GM18505 (cell line): Measurements from ENCODE around the gene ADORA2B.
A peak's percentile ranks its signal among the peaks of the same experiment; 100 is the strongest.
"Not testable (repeated sequence)": the region's sequence is repeated elsewhere in the genome, so short reads cannot be mapped to it uniquely, and the experiment has no call there.

Source experiments
- ATAC-seq: cut with Tn5 transposase; IDR thresholded peaks from one replicate; pipeline ENCODE4 v1.9.1; 2021; ENCODE audit not compliant: unreplicated experiment
- POLR2A ChIP-seq: IDR thresholded peaks from 4 replicates; pipeline ENCODE4 v1.6.1; 2011; ENCODE audit warnings: borderline replicate concordance; ENCODE audit not compliant: insufficient read depth, insufficient read length; ENCODE audit errors: extremely low read depth

The ADORA2B gene

DNA sequence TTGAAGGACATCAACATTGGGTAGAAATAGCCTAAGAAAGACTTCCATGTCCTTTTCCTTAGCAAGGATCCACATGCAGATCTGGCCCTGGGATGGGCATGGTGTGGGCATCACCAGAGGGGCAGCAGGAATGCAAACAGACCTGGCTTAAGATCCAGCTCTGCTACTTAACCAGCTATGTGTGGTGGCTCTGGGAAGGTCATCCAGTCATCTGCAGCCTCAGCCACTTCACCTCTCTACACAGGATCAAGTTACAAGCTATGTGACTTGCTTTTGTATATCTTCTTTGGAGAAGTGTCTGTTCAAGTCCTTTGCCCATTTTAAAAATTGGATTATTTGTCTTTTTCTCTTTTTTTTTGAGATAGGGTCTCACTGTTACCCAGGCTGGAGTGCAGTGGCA lies 13.5 kb upstream of the ADORA2B start:
- no peak for TF ChIP-seq POLR2A
- no peak for ATAC-seq

DNA sequence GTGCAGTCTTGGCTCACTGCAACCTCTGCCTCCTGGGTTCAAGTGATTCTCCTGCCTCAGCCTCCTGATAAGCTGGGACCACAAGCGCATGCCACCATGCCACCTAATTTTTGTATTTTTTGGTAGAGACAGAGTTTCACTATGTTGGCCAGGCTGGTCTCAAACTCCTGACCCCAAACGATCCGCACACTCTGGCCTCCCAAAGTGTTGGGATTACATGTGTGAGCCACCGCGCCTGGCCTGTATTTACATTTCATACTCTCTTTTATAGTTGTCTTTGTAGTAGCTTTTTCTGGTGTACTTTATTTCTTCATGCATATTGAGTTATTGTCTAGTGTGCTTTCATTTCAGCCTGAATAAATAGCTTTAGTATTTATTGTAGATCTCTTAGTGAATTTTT lies 10.1 kb upstream of the ADORA2B start:
- no peak for ATAC-seq
- TF ChIP-seq POLR2A: no peak

DNA sequence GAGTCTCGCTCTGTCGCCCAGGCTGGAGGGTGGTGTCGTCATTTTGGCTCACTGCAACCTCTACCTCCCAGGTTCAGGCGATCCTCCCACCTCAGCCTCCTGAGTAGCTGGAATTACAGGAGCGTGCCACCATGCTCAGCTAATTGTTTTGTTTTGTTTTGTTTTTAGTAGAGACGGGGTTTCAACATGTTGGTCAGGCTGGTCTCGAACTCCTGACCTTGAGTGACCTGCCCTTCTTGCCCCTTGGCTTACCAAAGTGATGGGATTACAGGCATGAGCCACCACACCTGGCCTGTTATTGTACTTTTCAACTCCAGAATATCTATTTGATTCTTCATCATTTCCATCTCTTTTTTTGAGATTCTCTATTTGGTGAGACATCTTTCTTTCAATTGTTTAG lies 9.0 kb upstream of the ADORA2B start:
- ATAC-seq: no peak
- no peak for TF ChIP-seq POLR2A

DNA sequence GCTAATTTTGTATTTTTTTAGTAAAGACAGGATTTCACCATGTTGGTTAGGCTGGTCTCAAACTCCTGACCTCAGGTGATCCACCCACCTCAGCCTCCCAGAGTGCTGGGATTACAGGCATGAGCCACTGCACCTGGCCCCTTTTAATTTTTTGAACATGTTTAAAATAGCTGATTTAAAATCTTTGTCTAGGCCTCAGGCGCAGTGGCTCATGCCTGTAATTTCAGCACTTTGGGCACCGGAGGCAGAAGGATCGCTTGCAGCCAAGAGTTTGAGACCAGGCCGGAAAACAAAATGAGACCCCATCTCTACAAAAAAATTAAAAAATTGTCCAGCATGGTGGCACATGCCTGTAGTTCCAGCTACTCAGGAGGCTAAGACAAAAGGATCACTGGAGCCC lies 8.4 kb upstream of the ADORA2B start:
- not testable (repeated sequence) for ATAC-seq

DNA sequence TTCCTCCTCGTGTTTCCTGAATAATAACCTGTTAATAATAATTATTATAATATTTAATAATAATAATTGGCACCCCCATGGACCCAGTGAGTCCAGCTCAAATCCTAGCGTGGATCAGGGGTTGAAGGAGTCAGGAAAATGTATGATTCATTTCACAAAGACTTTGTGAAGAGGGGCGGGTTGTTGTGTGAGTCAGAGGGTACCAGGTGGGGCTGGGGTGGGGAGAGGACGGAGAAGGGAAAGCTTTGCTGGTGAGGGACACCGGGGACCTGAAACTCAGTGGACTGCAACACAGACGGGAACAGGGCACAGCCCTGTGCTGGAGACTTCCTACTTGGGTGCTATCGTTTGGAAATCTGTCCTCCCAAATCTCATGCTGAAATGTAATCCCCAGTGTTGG lies 3.1 kb upstream of the ADORA2B start:
- TF ChIP-seq POLR2A: no peak

DNA sequence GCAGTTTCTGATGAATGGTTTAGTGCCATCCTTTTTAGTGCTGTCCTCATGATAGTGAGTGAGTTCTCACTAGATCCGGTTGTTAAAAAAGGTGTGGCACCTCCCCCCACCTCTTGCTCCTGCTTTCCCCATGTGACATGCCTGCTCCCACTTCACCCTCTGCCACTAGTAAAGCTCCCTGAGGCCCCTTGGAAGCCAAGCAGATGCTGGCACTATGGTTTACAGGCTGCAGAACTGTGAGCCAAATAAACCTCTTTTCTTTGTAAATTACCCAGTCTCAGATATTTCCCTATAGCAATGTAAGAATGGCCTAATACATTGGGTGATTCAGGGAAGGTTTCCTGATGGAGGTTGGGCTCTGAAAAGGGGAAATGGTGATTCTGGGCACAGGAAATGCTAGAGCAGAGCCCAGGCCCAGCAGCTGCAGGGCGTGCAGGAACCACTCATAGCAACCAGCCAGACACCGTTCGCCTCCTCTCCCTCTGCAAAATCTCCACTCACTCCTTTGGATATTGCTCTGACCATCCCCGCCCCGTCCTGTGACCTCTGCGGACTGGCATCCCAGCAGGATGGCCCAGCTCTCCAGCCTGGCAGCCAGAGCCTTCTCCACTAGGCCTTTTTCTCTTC lies 2.6 kb upstream of the ADORA2B start:
- TF ChIP-seq POLR2A: no peak
- no peak for ATAC-seq

More for the DNA sequence above, 3.1 kb upstream of the ADORA2B start:
- no peak for ATAC-seq

DNA sequence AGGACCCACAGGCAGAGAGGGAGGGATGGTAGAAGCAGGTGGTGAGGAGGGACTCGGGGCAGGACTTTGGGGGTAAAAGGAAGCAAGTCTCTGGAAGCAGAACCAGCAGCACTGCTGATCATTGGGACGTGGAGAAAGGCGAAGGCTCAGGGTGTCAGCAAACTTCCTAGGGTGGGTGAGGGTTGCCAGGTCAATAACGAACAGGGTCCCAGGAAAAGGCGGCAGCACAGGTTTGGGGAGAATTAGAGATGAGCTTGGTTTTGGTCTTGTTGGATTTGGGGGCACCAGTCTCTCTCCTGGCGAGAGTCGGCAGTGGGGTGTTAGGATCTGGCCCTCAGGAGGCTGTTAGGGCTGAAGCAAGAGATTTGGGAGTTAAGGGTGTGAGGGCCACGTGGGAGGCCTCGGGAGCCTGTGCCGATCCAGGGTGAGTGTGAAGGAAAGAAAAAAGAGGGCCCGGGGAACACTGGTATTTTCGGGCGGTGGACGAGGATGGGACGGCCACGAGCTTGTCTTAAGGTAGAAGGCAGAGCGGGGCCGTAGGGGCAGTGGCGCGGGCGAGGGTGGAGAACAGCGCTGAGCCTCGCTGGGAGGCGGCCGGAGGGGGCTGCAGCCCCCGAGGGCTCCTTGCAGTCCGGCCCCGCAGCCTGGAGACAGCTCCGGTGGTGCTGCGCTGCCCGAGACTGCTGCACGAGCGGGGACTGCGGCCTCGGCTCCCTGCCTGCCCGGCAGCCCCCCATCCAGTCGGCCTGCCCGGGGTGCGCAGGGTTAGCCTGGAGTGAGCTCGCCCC lies 765 bp upstream of the ADORA2B start:
- ATAC-seq: peak; percentile 73
- TF ChIP-seq POLR2A: no peak

DNA sequence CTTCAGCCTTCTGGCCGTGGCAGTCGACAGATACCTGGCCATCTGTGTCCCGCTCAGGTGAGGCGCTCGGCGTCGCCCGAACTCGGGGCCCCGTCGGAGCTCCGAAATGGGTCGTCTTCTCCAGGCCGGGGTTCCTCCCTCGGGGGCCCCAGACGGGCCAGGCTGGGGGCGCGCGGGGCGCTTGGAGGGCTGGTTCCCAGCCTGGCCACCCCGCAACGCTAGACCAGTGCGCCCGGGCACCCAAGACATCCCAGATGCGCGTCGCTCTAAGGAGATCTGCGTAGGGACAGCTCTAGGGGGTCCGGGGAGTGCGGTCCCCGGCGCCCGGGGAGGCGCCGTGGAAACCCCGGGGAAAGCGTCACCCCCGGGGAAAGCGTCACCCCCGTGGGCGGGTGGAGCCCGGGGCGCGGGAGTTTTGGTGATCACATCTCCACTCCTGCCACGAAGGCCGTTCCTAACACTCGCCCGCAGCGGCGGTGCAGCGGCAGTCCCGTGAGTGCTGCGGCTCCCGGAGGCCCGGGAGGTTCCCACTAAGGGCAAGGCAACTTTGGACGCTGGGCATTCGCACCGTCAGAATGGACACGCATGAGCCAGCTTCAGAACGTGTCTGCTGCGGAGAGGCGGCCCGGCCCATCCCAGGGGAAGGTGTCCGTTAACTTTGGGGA lies 729 bp downstream of the ADORA2B start:
- TF ChIP-seq POLR2A: no peak
- no peak for ATAC-seq

DNA sequence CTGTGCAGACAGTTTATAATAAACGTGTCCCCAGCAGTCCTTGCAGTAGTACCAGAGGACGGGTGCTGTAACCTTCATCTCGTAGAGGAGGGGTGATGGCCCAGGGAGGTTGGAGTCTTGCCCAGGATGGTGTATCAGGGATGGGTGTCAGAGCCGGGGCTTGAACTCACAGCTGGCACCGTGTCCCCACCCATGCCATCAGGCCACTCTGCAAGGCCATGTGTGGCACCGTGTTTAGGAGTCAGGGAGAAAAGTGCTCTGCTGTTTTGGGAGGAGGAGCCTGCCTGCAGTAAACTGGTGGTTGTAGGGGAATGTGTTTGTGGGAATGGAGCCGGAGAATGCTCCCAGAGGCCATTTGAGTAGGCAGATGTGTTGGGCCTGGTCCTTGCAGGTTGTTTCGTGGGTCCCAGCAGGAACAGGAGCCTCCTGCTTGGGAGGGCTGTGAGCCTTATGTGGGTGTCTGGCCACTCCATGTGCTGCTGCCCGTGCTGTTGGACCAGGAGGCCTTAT lies 1.7 kb downstream of the ADORA2B start:
- TF ChIP-seq POLR2A: no peak
- ATAC-seq: no peak

DNA sequence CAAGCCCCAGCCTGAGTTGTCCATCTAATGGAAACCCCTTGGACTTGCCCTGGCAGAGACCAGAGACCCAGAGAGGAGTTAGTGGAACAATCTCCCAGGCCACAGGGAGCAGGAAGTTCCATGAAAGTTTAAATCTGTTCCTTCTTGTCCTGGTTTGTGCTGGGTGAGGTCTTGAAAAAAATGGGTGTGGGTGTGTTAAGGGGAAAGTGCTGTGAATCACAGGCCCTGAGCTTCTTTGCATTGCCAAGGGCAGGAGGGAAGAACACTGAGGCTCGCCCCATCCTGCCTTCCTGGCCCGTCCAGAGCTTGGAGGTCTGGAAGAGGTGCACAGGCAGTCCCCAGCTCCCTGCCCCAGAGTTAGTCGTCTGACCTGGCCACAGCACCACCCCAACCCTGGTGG lies 2.3 kb downstream of the ADORA2B start:
- no peak for TF ChIP-seq POLR2A
- ATAC-seq: no peak

DNA sequence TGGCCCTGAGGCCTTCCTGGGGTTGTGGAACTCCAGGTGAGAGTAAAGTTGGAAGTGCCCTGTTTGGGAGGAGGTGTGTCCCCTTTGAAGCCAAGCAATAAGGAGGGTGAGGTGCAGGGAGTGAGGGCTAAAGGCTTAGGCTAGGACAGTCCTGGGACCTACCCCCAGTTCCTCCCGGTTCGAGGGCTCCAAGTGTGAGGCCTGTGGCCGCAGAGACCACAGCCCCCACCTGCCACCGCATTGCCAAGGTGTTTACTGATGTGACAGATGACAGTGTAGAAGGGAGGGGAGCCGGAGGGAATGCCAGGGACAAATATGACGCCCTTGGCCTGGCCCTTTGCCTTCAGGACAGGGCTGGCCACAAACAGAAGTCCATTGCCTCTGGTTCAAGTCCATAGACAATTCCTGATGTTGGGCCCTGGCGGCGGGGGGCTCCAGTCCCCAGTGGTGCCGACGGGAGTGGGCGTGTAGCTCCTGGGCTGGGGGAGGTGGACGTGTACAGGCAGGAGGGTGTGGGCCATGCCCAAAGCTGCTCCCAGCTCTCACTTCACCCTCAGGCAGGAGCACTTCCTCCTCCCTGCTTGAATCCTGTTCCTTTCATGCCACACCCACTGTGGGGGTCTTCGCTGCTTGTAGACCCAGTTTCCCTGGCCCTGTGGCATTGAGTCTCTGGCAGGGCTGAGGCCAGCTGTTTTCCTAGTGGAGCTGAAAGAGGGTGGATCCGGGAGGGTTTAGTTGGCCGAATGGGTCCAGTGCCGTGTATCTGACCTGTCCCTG lies 3.2 kb downstream of the ADORA2B start:
- no peak for TF ChIP-seq POLR2A
- ATAC-seq: no peak

DNA sequence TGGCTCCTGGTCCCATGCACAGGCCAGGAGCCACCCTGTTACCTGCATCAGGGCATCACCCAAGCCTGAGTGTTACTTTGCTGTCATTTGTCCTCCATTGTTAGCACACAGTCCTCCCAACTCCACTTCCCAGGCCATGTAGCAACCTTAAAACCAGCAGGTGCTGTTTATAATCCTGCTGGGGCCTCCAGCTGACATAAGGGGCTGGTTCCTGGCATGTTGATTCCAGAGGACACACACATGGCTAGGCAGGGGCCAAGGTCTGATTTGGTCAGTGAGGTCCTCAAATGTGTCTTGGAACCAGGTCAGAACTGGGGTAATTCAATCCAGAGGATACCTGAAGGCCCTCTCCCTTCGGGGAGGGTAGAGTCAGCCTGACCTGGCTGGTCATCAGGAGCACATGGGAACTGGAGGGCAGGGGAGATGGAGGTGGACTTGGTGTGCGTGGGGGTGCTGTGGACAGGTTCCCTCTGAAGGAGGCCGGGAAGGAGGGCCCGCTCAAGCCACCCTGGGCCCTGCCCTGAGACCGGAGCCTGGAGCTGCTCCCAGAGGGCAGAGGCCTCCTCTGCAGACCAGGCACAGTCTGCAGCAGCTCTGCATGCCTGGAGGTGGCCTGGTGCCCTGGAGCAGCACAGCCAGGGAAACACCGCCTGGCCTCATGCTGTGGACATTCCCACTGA lies 6.6 kb downstream of the ADORA2B start:
- ATAC-seq: no peak
- no peak for TF ChIP-seq POLR2A
